NOMO-1 (cell line): ENCODE data around the gene PNLIPRP1.

ENCODE experiments used
- DNase-seq, 2 experiments: peaks; one replicate each; lab custom pipeline; 2025; ENCODE audit not compliant: unreplicated experiment in 2 of 2; lab: John Stamatoyannopoulos, UW

Gene PNLIPRP1

GRCh38 chr10:116598329-116598728, 7.6 kb downstream of the PNLIPRP1 start:
- no peak for DNase-seq

- no peak for DNase-seq
Observed at GRCh38 chr10:116599991-116600390, 9.2 kb downstream of the PNLIPRP1 start.

GRCh38 chr10:116602648-116603400, 12.1 kb downstream of the PNLIPRP1 start:
- no peak for DNase-seq

- DNase-seq = no peak
Observed at GRCh38 chr10:116606061-116606483, 15.3 kb downstream of the PNLIPRP1 start.

- DNase-seq = no peak
Observed at GRCh38 chr10:116607336-116607735, 16.6 kb downstream of the PNLIPRP1 start.

- DNase-seq = no peak
Observed at GRCh38 chr10:116608686-116609594, 18.2 kb downstream of the PNLIPRP1 start.

GRCh38 chr10:116610443-116611152, 19.8 kb downstream of the PNLIPRP1 start:
- DNase-seq = no peak

GRCh38 chr10:116611153-116611545, 20.4 kb downstream of the PNLIPRP1 start:
- no peak for DNase-seq

GRCh38 chr10:116612107-116612769, 21.5 kb downstream of the PNLIPRP1 start:
- DNase-seq = no peak

- DNase-seq = no peak
Observed at GRCh38 chr10:116613471-116613870, 22.7 kb downstream of the PNLIPRP1 start.

- no peak for DNase-seq
Observed at GRCh38 chr10:116614796-116615195, 24.0 kb downstream of the PNLIPRP1 start.

GRCh38 chr10:116615199-116615776, 24.5 kb downstream of the PNLIPRP1 start:
- DNase-seq = no peak

- DNase-seq = no peak
Observed at GRCh38 chr10:116620423-116621400, 30.0 kb downstream of the PNLIPRP1 start, which contains the start of gene PNLIPRP2. Gene PNLIPRP2 (plus strand): TSS chr10:116620953.

GRCh38 chr10:116621476-116621875, 30.7 kb downstream of the PNLIPRP1 start:
- DNase-seq = no peak

GRCh38 chr10:116621934-116622655, 31.3 kb downstream of the PNLIPRP1 start:
- no peak for DNase-seq

- DNase-seq = no peak
Observed at GRCh38 chr10:116625845-116626244, 35.1 kb downstream of the PNLIPRP1 start.

- DNase-seq = no peak
Observed at GRCh38 chr10:116626815-116627214, 36.1 kb downstream of the PNLIPRP1 start.

GRCh38 chr10:116627386-116627933, 36.7 kb downstream of the PNLIPRP1 start:
- no peak for DNase-seq
